Measurements from ENCODE around the gene ETS1. TPM values are rescaled to one million over a fixed set of nuclear protein-coding genes. Genes with fewer than 3 reads are reported as not detected.

Gene ETS1
- polyA plus RNA-seq, 1 donor (not counting 4 experiments of a cell fraction or from before 2014, with no cell fraction given): 41.0 TPM

DNA sequence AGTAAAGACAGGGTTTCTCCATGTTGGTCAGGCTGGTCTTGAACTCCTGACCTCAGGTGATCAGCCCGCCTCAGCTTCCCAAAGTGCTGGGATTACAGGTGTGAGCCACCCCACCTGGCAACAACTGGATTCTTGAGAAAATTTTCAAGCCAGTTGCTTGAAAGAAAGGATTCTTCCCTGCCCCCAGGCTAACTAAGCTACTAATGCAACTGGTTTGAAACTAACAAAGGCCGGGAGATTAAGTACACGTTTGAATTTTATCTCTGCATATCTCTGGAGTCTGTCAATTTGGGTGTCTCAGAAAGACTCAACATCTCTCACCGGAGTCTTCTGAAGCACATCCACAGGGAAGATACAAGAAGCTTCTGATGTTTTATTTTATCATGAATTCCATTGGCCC is 10.7 kb upstream of the ETS1 start:
- Histone ChIP-seq H3K4me2 (ENCODE audit: control insufficient read depth, extremely low read depth, insufficient read depth, low read depth, low read length) (no peak overlapping the region), H3K79me2 (ENCODE audit: control insufficient read depth, insufficient read depth, low read length) (no peaks in the 10 kb centered on the region), H3K9ac (ENCODE audit: control insufficient read depth, extremely low read depth, insufficient read depth, low read length) (no peak overlapping the region), H3K4me1 (ENCODE audit: control insufficient read depth, extremely low read depth, insufficient read depth, low read length) (no peaks in the 10 kb centered on the region), H3K9me1 (ENCODE audit: control insufficient read depth, extremely low read depth, insufficient read depth, low read length) (no peaks in the 10 kb centered on the region), H3K4me3 (ENCODE audit: control insufficient read depth in 2 of 3, extremely low read depth in 1 of 3, insufficient read depth in 2 of 3, low read depth in 1 of 3, low read length in 3 of 3) (no peak overlapping the region), H2AFZ (ENCODE audit: control insufficient read depth, low read length) (no peak overlapping the region), H3K27me3 (ENCODE audit: control insufficient read depth, extremely low read depth, insufficient read depth, low read length) (peaks cover 16% of the 10 kb centered on the region), H3K9me3 (ENCODE audit: control insufficient read depth, low read depth, low read length) (no peaks in the 10 kb centered on the region), H3K27ac (ENCODE audit: control insufficient read depth, insufficient read depth, low read length) (no peak overlapping the region), H4K20me1 (ENCODE audit: control insufficient read depth, extremely low read depth, insufficient read depth, low read length) (no peaks in the 10 kb centered on the region), H3K36me3 (ENCODE audit: control insufficient read depth in 2 of 2, extremely low read depth in 1 of 2, insufficient read depth in 2 of 2, low read length in 2 of 2) (no peaks in the 10 kb centered on the region)
- DNase-seq (ENCODE audit: low read depth, low spot score) (no peak), FAIRE-seq (no peak)
- dilution Hi-C loops (cut with MboI; ENCODE audit: extremely low pct_ligation_motif_present, low sequenced_read_pairs): no loop called here
- TF ChIP-seq, protein P1, sequence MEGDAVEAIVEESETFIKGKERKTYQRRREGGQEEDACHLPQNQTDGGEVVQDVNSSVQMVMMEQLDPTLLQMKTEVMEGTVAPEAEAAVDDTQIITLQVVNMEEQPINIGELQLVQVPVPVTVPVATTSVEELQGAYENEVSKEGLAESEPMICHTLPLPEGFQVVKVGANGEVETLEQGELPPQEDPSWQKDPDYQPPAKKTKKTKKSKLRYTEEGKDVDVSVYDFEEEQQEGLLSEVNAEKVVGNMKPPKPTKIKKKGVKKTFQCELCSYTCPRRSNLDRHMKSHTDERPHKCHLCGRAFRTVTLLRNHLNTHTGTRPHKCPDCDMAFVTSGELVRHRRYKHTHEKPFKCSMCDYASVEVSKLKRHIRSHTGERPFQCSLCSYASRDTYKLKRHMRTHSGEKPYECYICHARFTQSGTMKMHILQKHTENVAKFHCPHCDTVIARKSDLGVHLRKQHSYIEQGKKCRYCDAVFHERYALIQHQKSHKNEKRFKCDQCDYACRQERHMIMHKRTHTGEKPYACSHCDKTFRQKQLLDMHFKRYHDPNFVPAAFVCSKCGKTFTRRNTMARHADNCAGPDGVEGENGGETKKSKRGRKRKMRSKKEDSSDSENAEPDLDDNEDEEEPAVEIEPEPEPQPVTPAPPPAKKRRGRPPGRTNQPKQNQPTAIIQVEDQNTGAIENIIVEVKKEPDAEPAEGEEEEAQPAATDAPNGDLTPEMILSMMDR (optimal IDR thresholded peaks at IDR 0.05 in 1 of 3, IDR thresholded peaks at IDR 0.05 in 1 of 3, conservative IDR thresholded peaks at IDR 0.05 in 1 of 3; ENCODE audit: extremely low read depth in 1 of 3, insufficient read depth in 2 of 3, low read length in 3 of 3): no peak
- TF ChIP-seq EZH2 (IDR thresholded peaks at IDR 0.05; ENCODE audit: low read length): no peak

DNA sequence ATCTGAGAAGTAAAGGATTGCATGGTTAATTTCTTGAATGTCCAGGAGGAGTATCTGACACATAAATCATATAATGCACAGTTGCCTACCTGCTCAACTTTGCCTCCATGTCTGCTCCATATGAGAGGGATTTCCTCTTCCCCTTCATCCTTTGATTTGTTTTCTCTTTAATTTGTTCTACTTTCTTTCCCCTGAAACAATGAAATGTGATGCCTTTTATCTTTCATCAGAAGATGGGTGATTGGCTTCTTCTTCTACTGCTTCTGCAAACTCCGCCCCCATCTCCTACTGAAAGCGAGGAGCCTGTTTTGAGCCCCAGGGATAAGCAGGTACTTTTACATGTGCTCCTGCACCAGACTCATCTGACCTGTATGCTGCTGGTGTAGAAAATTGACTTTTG is 9.9 kb upstream of the ETS1 start:
- H3K27ac ChIP-seq (ENCODE audit: control insufficient read depth, insufficient read depth, low read length): no peak overlapping the region
- H2AFZ ChIP-seq (ENCODE audit: control insufficient read depth, low read length): no peak overlapping the region
- DNase-seq (ENCODE audit: low read depth, low spot score) (no peak), FAIRE-seq (no peak)
- H3K4me1 ChIP-seq (ENCODE audit: control insufficient read depth, extremely low read depth, insufficient read depth, low read length): no peaks in the 10 kb centered on the region
- no peaks in the 10 kb centered on the region for H3K9me1 ChIP-seq (ENCODE audit: control insufficient read depth, extremely low read depth, insufficient read depth, low read length)
- no peaks in the 10 kb centered on the region for H3K79me2 ChIP-seq (ENCODE audit: control insufficient read depth, insufficient read depth, low read length)
- H3K9me3 ChIP-seq (ENCODE audit: control insufficient read depth, low read depth, low read length): no peaks in the 10 kb centered on the region
- H3K9ac ChIP-seq (ENCODE audit: control insufficient read depth, extremely low read depth, insufficient read depth, low read length): no peak overlapping the region
- no peaks in the 10 kb centered on the region for H4K20me1 ChIP-seq (ENCODE audit: control insufficient read depth, extremely low read depth, insufficient read depth, low read length)
- H3K27me3 ChIP-seq (ENCODE audit: control insufficient read depth, extremely low read depth, insufficient read depth, low read length): peaks cover 16% of the 10 kb centered on the region
- no peak overlapping the region for H3K4me3 ChIP-seq (ENCODE audit: control insufficient read depth in 2 of 3, extremely low read depth in 1 of 3, insufficient read depth in 2 of 3, low read depth in 1 of 3, low read length in 3 of 3)
- dilution Hi-C loops (cut with MboI; ENCODE audit: extremely low pct_ligation_motif_present, low sequenced_read_pairs): no loop called here
- no peak overlapping the region for H3K4me2 ChIP-seq (ENCODE audit: control insufficient read depth, extremely low read depth, insufficient read depth, low read depth, low read length)
- TF ChIP-seq, protein P1 (optimal IDR thresholded peaks at IDR 0.05 in 1 of 3, IDR thresholded peaks at IDR 0.05 in 1 of 3, conservative IDR thresholded peaks at IDR 0.05 in 1 of 3; ENCODE audit: extremely low read depth in 1 of 3, insufficient read depth in 2 of 3, low read length in 3 of 3): no peak
- no peak for TF ChIP-seq EZH2 (IDR thresholded peaks at IDR 0.05; ENCODE audit: low read length)
- H3K36me3 ChIP-seq (ENCODE audit: control insufficient read depth in 2 of 2, extremely low read depth in 1 of 2, insufficient read depth in 2 of 2, low read length in 2 of 2): no peaks in the 10 kb centered on the region

Measured in keratinocyte (primary cell).